WI38 (cell line): ENCODE results near the gene ZNF438.

Source experiments
- H3K4me3 ChIP-seq: 2 replicates; pipeline ENCODE4 v1.5.1; 2011; ENCODE audit warnings: low read depth, mild to moderate bottlenecking, control low read depth, low read length
- CTCF ChIP-seq: IDR thresholded peaks from 2 replicates; pipeline ENCODE4 v1.5.1; 2012; ENCODE audit warnings: low read depth, mild to moderate bottlenecking, control low read depth, low read length

The ZNF438 gene

GRCh38 chr10:30992681-30993080 lies 39.0 kb downstream of the ZNF438 start:
- H3K4me3 ChIP-seq: no peak overlapping the region
- no peak for TF ChIP-seq CTCF

GRCh38 chr10:30991647-30992011 lies 40.0 kb downstream of the ZNF438 start:
- TF ChIP-seq CTCF: no peak
- H3K4me3 ChIP-seq: no peak overlapping the region

GRCh38 chr10:30990971-30991646 lies 40.6 kb downstream of the ZNF438 start:
- H3K4me3 ChIP-seq: no peak overlapping the region
- no peak for TF ChIP-seq CTCF

- H3K4me3 ChIP-seq: no peak overlapping the region
- no peak for TF ChIP-seq CTCF
Measured at GRCh38 chr10:30990351-30990750, 41.3 kb downstream of the ZNF438 start.

- no peak for TF ChIP-seq CTCF
- no peak overlapping the region for H3K4me3 ChIP-seq
Measured at GRCh38 chr10:30988831-30989435, 42.7 kb downstream of the ZNF438 start.

GRCh38 chr10:30987463-30987862 lies 44.2 kb downstream of the ZNF438 start:
- no peak overlapping the region for H3K4me3 ChIP-seq
- no peak for TF ChIP-seq CTCF

- H3K4me3 ChIP-seq: no peak overlapping the region
- TF ChIP-seq CTCF: no peak
Measured at GRCh38 chr10:30986053-30986555, 45.6 kb downstream of the ZNF438 start.
